Sciatic nerve (tissue), 2 donors: Measurements from ENCODE around the gene PEAK3. TPM values are rescaled to one million over a fixed set of nuclear protein-coding genes. Genes with fewer than 3 reads are reported as not detected.
A peak's percentile ranks its signal among the peaks of the same experiment; 100 is the strongest.

Experiments
- ATAC-seq: fragments of 200-7000 bp; cut with Tn5 transposase; one replicate; pipeline ENCODE4 v1.9.1; 2020; ENCODE audit warnings: mild to moderate bottlenecking, moderate library complexity
- DNase-seq: peaks from one replicate; pipeline ENCODE4 v3.0.0-alpha.2; 2020; ENCODE audit warnings: low spot score
- intact Hi-C: fragments of 100-400 bp; cut with DNase I; formaldehyde crosslinking; loops from one replicate; pipeline ENCODE4 v1.14.2; 2022
- total RNA-seq: library from RNA; stranded (reverse); fragmentation: NEBNext Ultra II Directional; extraction: Animal tissue kit (Norgen Biotek cat#: 25700); gene quantifications from one replicate; pipeline ENCODE4 v1.2.1, GENCODE V29; 2021
- donor health status: DM: no; HTN: no; CAD: no.
- donor health status: DM: no; HTN: no; CAD: no.

The PEAK3 gene
- total RNA-seq, 1 donor from 2014 or later, result 0.71 TPM

DNA sequence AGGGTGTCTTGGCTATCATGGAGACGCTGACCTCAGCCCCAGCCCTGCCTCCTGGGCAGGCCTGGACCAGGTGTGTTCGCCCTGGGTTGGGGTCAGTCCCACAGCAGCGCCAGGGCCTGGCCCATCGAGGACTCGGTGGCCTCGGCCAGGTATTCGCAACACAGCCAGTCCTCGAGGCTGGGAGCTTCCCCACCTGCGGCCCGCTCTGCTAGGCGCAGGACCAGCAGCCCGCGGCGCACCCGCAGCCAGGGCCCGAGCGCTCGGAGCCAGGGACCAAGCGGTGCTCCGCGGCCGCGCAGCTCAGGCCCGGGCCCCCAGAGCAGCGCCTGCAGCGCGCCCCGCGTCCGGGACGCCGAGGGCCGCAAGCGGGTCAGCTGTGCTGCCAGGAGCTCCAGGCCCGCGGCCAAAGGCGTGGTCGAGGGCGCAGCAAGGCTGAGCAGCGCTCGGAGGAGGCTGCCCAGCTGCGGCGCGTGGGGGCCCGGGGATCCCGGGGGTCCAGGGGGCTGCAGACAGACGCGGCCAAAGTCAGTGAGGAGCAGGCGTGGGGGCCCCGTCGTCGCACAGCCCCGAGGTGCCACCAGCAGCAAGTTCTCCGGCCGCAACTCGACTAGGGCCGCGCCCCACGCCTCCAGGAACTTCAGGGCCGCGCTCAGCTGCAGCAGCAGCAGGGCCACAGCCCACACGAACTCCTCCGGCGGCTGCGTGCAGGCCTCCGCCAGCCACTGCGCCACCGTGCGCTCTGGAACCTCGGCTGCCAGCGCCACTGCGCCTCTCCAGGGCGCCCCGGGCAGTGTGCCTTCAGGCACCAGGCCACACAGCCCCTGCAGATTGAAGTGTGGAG, 6.2 kb downstream of the PEAK3 start:
- DNase-seq, result no peak
- ATAC-seq, result peak; percentile 4
- intact Hi-C loops, result loop anchor here (10.0 kb wide), 1 partner anchor 109 kb away; no protein-coding TSS in a partner anchor

DNA sequence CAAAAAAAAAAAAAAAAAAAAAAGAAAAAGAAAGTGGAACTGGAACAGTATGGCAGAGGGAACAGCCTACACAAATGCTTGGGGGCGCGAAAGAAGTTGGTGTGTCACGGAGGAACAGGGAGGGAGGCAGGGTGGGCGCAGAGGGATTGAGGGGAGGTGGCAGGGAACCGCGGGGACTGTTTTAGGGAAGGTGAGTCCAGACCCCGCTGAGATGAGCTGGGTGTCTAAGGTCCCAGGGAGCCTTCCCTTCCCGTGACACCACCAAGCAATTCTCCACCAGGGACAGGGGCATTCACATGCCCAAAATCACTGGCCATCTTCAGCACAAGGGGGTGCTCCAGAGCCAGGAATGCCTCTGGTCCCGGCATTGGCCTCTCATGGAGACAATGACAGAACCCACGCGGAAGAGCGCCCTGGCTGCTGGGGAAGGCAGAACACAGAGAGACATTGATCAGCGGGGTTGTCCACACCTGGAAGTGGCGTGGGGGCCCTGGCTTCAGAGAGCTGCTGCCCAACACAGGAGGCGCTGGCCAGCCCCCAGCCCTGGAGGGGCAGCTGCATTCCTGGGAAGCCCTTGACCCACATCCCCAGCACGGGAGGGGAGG, 6.9 kb downstream of the PEAK3 start:
- intact Hi-C loops, result loop anchor here (5.0 to 10.0 kb wide), 2 partner anchors 110 to 118 kb away; no protein-coding TSS in a partner anchor
- ATAC-seq (peak; percentile 36), DNase-seq (peak; percentile 76)

DNA sequence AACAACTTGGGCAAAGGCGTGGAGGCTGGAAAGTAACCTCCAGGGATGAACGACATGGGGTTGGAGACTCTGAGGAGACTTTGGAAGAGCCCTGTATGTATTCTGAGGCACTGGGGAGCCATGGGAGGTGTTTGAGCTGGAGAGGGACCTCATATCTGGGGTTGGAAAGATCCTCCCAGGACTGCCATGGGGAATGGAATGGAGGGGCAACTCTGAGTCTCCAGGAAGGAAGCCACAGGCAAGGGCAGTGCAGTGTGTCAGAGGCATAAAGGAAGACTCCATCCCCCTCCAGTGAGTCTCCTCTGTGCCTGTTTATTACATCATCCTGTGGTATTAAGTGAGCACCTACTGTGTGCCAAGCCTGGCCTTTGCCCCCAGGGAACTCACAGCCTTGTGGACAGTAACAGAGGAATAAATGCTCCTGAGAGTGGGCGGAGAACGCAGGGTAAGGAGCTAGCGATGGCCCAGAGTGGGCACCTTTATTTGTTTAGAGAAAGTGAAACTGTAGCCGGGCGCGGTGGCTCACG, 7.7 kb downstream of the PEAK3 start:
- intact Hi-C loops, result loop anchor here (5.0 to 10.0 kb wide), 2 partner anchors 111 to 117 kb away; no protein-coding TSS in a partner anchor
- ATAC-seq (no peak), DNase-seq (no peak)

GRCh38 chr19:2273356-2274184, 8.4 kb downstream of the PEAK3 start:
- intact Hi-C loops, result loop anchor here (5.0 to 10.0 kb wide), 2 partner anchors 111 to 116 kb away; no protein-coding TSS in a partner anchor
- peak; percentile 82 for DNase-seq
- ATAC-seq, result peak; percentile 12

- DNase-seq (no peak), ATAC-seq (no peak)
- intact Hi-C loops, result loop anchor here (2.0 to 10.0 kb wide), 3 partner anchors 35 to 114 kb away; partner anchors contain the start of genes PLEKHJ1 and SF3A2
Observed at GRCh38 chr19:2271234-2272103, 10.5 kb downstream of the PEAK3 start.

DNA sequence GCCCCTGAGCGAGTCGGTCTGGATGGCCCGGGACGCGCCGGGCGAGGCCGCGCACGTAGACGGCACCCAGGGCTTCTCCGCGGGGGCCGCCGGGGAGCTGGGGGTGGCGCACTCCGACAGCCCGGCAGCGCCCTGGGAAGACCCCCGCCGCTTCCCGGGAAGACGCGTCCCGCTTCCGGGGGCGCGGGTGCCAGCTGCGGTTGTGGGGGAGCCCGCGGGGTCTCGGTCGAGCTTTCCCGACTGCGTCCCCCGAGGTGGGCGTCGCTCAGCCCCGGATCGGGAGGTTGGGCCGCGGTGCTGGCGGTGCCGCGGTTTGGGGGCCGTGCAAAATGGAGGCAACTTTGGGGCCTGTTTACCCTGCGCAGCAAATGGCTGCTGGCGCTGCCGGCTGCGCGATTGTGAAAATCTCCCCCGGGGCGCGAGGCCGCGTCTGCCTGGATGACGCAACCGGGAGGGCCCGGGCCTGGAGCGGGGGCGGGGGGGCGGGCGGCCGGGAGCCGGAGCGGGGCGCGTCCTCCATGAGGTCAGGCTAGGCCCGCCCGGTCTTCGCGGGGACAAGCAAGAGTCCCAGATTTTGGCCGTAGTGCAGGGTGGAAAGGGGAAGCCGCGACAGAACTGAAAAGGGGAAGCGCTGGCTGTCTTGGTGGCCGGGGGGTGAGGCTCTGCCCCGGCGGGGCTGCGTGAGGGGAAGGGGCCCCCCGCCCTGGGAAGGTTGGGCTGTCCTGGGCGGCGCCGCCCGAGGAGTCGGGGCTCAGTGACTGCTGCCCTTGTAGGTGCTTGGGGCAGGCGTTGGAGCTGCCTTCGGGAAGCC, 11.3 kb downstream of the PEAK3 start:
- peak; percentile 59 for ATAC-seq
- peak; percentile 94 for DNase-seq
- intact Hi-C loops, result loop anchor here (2.0 to 10.0 kb wide), 3 partner anchors 34 to 114 kb away; partner anchors contain the start of genes PLEKHJ1 and SF3A2

DNA sequence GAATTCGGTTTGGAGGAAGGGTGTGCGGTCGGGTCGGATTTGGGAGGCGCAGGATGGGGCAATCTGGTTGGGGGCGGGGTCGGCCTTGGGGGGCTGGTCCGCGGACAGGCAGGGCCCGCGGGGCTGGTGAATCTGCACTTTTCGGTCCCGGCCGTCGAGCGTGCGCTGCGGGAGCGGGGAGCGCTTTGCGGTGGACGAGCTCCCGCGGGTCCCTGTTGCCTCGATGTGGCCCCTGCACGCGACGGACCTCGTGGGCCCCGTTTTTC, 11.9 kb downstream of the PEAK3 start:
- ATAC-seq (peak; percentile 5), DNase-seq (peak; percentile 84)
- intact Hi-C loops, result loop anchor here (2.0 to 10.0 kb wide), 3 partner anchors 33 to 115 kb away; partner anchors contain the start of genes PLEKHJ1 and SF3A2

DNA sequence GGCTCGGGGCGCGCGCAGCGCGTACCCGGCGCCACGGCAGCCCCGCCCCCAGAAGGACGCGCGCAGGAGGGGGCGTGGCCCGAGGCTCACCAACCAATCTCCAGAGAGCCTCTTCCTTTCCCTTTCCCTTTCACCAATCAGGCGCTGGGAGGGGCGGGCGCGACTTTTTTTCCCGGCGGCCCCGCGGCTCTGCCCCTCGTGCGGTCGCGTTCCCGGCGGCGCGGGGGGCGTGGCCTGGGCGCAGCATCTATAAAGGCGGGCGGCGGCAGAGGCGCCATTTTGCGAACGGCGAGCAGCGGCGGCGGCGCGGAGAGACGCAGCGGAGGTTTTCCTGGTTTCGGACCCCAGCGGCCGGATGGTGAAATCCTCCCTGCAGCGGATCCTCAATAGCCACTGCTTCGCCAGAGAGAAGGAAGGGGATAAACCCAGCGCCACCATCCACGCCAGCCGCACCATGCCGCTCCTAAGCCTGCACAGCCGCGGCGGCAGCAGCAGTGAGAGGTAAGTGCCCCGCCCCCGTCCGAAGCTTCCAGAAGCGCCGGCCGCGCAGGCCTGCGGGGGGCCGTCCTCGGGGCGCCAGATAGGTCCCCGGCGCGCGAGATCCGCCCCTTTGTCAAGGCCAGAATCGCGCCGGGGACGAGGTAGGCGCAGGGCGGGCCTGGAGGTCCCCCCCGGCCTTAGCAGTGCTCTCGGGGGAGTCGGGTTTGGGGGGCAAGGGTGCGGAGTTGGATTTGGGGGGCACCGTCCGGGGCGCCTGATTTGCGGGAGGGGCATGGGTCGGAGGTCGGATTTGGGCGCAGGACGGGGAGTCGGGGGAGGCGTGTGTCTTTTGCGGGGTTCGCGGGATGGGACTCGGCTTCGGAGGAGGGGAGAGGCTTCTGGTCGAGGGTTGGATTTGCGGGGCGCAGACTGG, 12.5 kb downstream of the PEAK3 start:
- peak; percentile 99 for DNase-seq
- intact Hi-C loops, result loop anchor here (2.0 to 10.0 kb wide), 3 partner anchors 33 to 115 kb away; partner anchors contain the start of genes PLEKHJ1 and SF3A2

DNA sequence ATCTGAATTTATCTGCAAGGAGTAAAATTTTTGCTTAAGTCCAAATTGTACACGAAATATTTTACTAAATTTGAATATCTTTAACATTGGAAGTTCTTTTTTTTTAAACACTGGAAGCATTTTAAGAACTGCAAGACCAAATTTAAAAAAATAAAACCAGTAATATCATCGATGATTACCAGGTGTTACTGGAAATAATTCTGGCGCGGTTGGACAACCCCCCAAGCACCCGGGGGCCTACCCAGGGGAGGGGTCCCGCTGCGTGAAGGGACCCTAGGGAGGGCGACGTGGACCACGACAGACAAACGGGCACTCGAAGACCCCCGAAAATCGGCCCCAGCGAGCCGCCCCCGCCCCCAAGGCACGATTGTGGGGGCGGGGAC, 13.1 kb downstream of the PEAK3 start:
- DNase-seq (no peak), ATAC-seq (no peak)
- intact Hi-C loops, result no loop called here

More for the DNA sequence above, 12.5 kb downstream of the PEAK3 start:
- ATAC-seq, result peak; percentile 92

GRCh38 chr19:2268480-2268830, 13.5 kb downstream of the PEAK3 start:
- DNase-seq (no peak), ATAC-seq (no peak)
- intact Hi-C loops, result no loop called here

DNA sequence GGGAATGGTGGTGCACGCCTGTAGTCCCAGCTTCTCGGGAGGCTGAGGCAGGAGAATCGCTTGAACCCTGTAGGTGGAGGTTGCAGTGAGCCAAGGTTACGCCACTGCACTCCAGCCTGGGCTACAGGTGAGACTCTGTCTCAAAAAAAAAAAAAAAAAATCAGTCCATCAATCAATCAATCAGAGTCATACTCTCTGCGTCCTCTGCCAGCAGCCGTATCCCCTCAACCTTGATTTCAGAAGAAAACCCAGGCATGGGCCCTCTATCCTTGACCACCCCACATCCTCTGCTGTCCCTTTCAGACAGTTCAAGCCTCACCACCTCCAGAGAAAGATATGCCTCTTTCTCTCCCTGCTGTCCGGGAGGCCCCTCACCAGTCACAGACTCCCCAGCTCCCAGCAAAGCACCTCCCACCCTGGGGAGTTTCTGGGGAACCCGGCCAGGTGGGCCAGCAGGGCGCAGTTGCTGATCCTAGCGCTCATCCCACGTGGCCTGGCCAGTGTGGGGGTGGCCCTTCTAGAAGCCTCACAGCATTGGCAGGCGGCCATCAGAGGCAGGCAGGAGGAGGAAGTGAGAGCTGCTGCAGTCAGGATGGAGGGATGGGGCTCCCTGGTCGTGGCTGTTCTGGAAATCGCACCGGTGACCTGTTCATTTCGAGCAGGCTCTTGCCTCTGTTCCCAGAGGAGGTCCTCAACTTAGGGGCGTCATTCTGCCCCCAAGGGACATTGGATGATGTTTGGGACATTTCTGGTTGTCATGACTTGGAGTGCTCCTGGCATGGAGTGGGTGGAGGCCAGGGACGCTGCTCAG, 15.6 kb downstream of the PEAK3 start:
- intact Hi-C loops, result no loop called here
- peak; percentile 92 for DNase-seq
- peak; percentile 40 for ATAC-seq

DNA sequence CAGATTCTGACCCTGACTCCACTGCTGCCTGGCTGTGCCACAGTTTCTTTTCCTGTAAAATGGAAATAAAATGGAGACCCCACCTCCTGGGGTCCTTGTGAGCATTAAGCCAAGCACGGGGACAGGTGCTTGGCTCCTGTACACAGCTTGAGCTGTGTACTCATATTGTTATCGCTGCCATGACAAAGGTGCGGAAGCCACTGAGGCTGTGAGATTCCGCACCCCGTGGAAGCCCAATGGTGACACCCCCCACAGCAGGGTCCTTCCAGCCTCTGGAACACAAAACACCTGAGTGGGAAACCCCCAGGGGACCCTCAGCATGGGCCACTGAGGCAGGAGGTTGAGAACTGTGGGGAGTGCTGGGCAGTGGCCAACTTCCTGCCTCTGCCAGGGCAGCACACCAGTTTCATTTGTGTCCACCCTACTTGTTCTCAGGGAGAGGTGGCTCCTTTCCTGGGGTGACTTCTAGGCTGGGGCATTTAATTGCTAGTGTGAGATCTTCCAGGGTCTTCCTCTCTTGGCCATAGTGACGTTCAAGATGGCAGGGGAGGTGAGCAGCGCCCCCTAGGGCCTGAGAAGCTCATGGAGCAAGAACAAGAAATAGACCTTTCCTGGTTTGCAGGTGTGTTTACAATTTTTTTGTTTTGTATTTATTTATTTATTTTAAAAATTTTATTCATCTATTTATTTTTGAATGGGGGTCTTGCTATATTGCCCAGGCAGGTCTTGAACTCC, 20.4 kb downstream of the PEAK3 start:
- DNase-seq (no peak), ATAC-seq (no peak)
- intact Hi-C loops, result no loop called here

DNA sequence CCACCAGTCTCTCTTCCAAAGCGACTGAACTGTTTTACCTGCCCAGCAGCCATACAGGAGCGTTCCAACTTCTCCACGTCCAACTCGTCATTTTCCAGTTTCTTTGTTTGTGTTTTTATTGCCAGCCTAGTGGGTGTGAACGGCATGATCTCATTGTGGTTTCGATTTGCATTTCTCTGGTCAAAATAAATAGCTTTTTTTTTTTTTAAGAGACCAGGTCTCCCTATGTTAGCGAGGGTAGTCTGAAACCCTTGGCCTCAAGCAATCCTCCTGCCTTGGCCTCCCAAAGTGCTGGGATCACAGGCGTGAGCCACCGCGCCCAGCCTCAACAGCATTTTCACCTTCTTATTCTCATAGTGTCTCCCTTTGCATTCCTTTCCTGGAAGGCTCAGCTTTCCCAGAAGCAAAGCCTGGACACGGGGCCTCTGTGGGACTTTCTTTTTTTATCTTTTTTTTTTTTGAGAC, 21.6 kb downstream of the PEAK3 start:
- no peak for DNase-seq
- ATAC-seq, result no peak
- intact Hi-C loops, result no loop called here

DNA sequence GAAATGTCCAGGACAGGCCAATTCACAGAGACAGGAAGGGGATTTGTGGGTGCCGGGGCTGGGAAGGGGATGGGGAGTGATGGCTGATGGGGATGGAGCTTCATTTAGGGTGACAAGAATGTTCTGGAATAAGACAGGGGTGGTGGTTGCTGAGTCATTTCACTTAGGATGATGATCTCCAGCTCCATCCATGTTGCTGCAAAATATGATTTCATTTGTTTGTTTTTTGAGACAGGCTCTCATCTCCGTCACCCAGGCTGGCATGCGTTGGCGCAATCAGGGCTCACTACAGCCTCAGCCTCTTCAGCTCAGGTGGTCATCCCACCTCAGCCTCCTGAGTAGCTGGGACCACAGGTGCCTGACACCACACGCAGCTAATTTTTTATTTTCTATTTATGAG, 22.6 kb downstream of the PEAK3 start:
- ATAC-seq (no peak), DNase-seq (no peak)
- intact Hi-C loops, result no loop called here
